ENCODE data around the gene DNAJB8. TPM values are rescaled to one million over a fixed set of nuclear protein-coding genes. Genes with fewer than 3 reads are reported as not detected.

Gene DNAJB8
- total RNA-seq, 1 experiment from 2014 or later = not detected

DNA sequence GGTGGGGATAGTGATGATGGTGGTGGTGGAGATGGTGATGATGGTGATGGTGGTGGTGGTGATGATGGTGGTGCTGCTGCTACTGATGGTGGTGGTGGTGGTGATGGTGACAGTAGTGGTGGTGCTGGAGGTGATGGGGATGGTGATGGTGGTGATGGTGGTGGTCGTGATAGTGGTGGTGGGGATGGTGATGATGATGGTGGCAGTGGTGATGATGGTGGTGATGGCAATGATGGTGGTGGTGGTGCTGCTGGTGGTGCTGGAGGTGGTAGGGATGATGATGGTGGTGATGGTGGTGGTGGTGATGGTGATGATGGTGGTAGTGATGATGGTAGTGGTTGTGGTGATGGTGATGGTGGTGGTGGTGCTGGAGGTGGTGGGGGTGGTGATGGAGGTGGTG lies 21.3 kb downstream of the DNAJB8 start:
- Histone ChIP-seq H3K36me3 (ENCODE audit: control insufficient read depth, insufficient read depth, low read length) (no peaks in the 10 kb centered on the region), H3K9me3 (no peaks in the 10 kb centered on the region), H3K4me3 (ENCODE audit: low read depth, low read length) (no peak overlapping the region), H3K4me1 (no peaks in the 10 kb centered on the region), H3K27me3 (replicated peaks; ENCODE audit: control insufficient read depth, insufficient read depth, low read length) (no peaks in the 10 kb centered on the region)
- H3K27ac Mint-ChIP-seq (ENCODE audit: unreplicated experiment) = no peak overlapping the region
- intact Hi-C loops (cut with micrococcal nuclease; ENCODE audit: unreplicated experiment) = no loop called here
- peaks cover 9% of the 10 kb centered on the region for H3K27me3 Mint-ChIP-seq (ENCODE audit: insufficient read depth, unreplicated experiment)
- ChIA-PET CTCF (no interaction called here), POLR2A (no interaction called here)
- TF ChIP-seq, protein P1, sequence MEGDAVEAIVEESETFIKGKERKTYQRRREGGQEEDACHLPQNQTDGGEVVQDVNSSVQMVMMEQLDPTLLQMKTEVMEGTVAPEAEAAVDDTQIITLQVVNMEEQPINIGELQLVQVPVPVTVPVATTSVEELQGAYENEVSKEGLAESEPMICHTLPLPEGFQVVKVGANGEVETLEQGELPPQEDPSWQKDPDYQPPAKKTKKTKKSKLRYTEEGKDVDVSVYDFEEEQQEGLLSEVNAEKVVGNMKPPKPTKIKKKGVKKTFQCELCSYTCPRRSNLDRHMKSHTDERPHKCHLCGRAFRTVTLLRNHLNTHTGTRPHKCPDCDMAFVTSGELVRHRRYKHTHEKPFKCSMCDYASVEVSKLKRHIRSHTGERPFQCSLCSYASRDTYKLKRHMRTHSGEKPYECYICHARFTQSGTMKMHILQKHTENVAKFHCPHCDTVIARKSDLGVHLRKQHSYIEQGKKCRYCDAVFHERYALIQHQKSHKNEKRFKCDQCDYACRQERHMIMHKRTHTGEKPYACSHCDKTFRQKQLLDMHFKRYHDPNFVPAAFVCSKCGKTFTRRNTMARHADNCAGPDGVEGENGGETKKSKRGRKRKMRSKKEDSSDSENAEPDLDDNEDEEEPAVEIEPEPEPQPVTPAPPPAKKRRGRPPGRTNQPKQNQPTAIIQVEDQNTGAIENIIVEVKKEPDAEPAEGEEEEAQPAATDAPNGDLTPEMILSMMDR (IDR thresholded peaks at IDR 0.05; ENCODE audit: insufficient read depth in 1 of 2, low read depth in 1 of 2, low read length in 1 of 2, severe bottlenecking in 1 of 2, unreplicated experiment in 1 of 2) = no peak
- DNase-seq = no peak
- no peaks in the 10 kb centered on the region for H3K4me1 Mint-ChIP-seq (ENCODE audit: low read depth, unreplicated experiment)
- no peak overlapping the region for H3K4me3 Mint-ChIP-seq (ENCODE audit: unreplicated experiment)
- BruUV-seq (replicated peaks) = no TSS peak
- H3K9me3 Mint-ChIP-seq (ENCODE audit: unreplicated experiment) = peaks cover 23% of the 10 kb centered on the region
- H3K36me3 Mint-ChIP-seq (ENCODE audit: insufficient read depth, unreplicated experiment) = no peaks in the 10 kb centered on the region

DNA sequence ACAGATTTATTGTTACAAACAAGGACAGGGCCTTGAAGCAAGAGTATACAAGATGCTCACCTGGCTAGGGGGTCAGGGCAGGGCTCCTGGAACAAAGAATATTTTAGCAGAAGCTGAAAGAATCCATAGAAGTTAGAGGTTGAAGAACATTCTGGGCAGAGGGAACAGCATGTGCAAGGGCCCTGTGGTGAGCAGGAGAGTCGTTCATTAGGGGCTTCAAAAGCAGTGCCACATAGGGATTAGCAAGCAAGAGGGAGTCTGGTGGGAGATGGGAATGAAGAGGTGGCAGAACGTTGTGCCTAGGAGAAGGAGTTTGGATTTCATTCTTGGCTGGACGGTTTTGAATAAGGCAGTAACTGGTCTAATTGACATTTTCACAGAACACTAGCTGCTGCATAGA lies 22.9 kb downstream of the DNAJB8 start:
- no peaks in the 10 kb centered on the region for H3K4me1 ChIP-seq
- no TSS peak for BruUV-seq (replicated peaks)
- TF ChIP-seq, protein P1 (IDR thresholded peaks at IDR 0.05; ENCODE audit: insufficient read depth in 1 of 2, low read depth in 1 of 2, low read length in 1 of 2, severe bottlenecking in 1 of 2, unreplicated experiment in 1 of 2) = no peak
- no peak overlapping the region for H3K4me3 ChIP-seq (ENCODE audit: low read depth, low read length)
- Mint-ChIP-seq H3K4me3 (ENCODE audit: unreplicated experiment) (no peak overlapping the region), H3K9me3 (ENCODE audit: unreplicated experiment) (peaks cover 23% of the 10 kb centered on the region), H3K27ac (ENCODE audit: unreplicated experiment) (no peak overlapping the region), H3K4me1 (ENCODE audit: low read depth, unreplicated experiment) (no peaks in the 10 kb centered on the region), H3K36me3 (ENCODE audit: insufficient read depth, unreplicated experiment) (no peaks in the 10 kb centered on the region), H3K27me3 (ENCODE audit: insufficient read depth, unreplicated experiment) (peaks cover 7% of the 10 kb centered on the region)
- CTCF ChIA-PET = no interaction called here
- no peak for DNase-seq
- intact Hi-C loops (cut with micrococcal nuclease; ENCODE audit: unreplicated experiment) = no loop called here
- no peaks in the 10 kb centered on the region for H3K9me3 ChIP-seq
- H3K27me3 ChIP-seq (replicated peaks; ENCODE audit: control insufficient read depth, insufficient read depth, low read length) = no peaks in the 10 kb centered on the region
- H3K36me3 ChIP-seq (ENCODE audit: control insufficient read depth, insufficient read depth, low read length) = no peaks in the 10 kb centered on the region
- POLR2A ChIA-PET = no interaction called here

DNA sequence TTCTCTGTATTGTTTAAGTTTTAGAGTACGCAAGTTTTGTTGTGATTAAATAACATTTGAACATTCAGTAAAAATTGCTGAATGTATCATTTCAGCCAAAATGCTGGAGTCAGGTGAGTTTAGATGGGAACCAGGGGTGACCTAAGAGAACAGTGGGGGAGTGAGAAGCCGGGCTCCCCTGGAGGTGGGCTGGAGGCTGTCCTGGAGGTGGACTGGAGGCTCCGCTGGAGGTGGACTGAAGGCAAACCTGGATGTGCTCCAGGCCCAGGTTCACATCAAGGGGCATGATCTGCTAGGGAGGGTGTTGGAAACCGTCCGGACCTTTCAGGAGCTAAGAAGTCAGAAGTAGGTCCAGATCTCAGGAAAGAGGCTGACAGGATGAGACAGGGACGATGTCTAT lies 23.7 kb downstream of the DNAJB8 start:
- Histone ChIP-seq H3K9me3 (no peaks in the 10 kb centered on the region), H3K27me3 (replicated peaks; ENCODE audit: control insufficient read depth, insufficient read depth, low read length) (no peaks in the 10 kb centered on the region), H3K4me1 (no peaks in the 10 kb centered on the region), H3K4me3 (ENCODE audit: low read depth, low read length) (no peak overlapping the region), H3K36me3 (ENCODE audit: control insufficient read depth, insufficient read depth, low read length) (no peaks in the 10 kb centered on the region)
- H3K27ac Mint-ChIP-seq (ENCODE audit: unreplicated experiment) = no peak overlapping the region
- BruUV-seq (replicated peaks) = no TSS peak
- H3K36me3 Mint-ChIP-seq (ENCODE audit: insufficient read depth, unreplicated experiment) = no peaks in the 10 kb centered on the region
- H3K4me1 Mint-ChIP-seq (ENCODE audit: low read depth, unreplicated experiment) = no peaks in the 10 kb centered on the region
- POLR2A ChIA-PET = no interaction called here
- no peak overlapping the region for H3K4me3 Mint-ChIP-seq (ENCODE audit: unreplicated experiment)
- CTCF ChIA-PET = no interaction called here
- intact Hi-C loops (cut with micrococcal nuclease; ENCODE audit: unreplicated experiment) = no loop called here
- no peak for DNase-seq
- peaks cover 2% of the 10 kb centered on the region for H3K27me3 Mint-ChIP-seq (ENCODE audit: insufficient read depth, unreplicated experiment)
- H3K9me3 Mint-ChIP-seq (ENCODE audit: unreplicated experiment) = peaks cover 23% of the 10 kb centered on the region
- TF ChIP-seq, protein P1 (IDR thresholded peaks at IDR 0.05; ENCODE audit: insufficient read depth in 1 of 2, low read depth in 1 of 2, low read length in 1 of 2, severe bottlenecking in 1 of 2, unreplicated experiment in 1 of 2) = no peak

Data from Caco-2 (cell line).